GM15510 (cell line): ENCODE results near the gene COTL1.

Experiments
- POLR2A ChIP-seq: IDR thresholded peaks from 3 replicates; pipeline ENCODE4 v1.6.1; 2011; ENCODE audit warnings: borderline replicate concordance; ENCODE audit not compliant: insufficient read length; ENCODE audit errors: extremely low read depth

COTL1 gene

DNA sequence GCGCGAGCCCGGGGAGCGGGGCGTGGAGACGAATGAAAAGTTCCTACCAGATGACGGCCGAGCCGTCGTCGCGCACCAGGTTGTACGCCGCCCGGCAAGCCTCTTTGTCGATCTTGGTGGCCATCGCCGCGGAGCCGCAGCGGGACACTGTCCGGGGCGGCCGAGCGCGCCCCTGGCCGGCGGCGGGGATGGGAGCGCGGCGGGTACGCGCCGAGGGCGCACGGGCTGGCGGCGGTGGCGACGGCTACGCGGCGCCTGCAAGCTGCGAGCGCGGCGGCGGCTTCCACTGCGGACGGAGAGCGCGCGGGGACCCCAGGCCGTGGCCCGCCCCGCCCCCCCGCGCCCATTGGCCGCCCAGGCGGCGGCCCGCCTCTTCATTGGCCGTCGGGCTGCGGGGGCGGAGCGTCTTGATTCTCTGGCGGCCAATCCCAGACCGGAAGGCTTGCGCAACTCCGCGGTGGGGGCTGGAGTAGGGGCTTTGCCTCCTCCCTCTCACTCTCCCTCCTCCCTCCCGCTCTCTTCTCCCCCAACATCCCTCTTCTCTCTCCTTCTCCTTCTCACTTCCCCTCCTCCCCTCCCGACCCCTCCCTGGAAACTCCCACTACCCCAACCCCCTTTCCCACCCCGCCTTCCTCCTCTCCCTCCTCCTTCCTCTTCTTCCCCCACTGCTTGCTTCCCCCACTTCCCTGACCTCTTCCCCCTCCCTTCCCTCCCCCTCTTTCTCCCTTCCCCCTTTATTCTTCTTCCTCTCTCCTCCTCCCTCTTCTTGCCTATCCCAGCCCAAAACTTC, at the start of gene COTL1:
Gene COTL1 (minus strand): TSS at position 288 of the 790 bp plus-strand sequence. CDS start 164 bp downstream, at position 124.
- peak; percentile 92 for TF ChIP-seq POLR2A

DNA sequence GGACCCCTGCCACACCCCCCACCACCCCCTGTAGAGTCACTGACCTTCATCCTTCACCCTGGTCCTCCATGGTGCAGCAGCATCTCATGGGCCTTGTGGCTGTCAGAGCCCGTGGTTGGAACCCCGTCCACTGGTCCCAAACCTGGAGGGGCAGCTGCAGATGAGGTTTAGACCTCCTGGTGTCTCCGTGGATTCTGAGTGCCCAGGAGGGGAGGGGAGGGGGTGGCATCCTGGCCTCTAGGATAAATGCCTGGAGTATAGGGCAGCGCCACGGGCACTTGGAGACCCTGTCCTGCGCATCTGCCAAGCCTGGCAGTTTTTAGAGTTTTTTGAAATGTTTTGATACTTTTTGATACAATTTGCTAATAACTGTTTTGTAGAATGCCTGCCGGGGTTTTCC, 48.0 kb upstream of the COTL1 start:
- TF ChIP-seq POLR2A: no peak

GRCh38 chr16:84665359-84665758, 47.5 kb upstream of the COTL1 start:
- TF ChIP-seq POLR2A: no peak

DNA sequence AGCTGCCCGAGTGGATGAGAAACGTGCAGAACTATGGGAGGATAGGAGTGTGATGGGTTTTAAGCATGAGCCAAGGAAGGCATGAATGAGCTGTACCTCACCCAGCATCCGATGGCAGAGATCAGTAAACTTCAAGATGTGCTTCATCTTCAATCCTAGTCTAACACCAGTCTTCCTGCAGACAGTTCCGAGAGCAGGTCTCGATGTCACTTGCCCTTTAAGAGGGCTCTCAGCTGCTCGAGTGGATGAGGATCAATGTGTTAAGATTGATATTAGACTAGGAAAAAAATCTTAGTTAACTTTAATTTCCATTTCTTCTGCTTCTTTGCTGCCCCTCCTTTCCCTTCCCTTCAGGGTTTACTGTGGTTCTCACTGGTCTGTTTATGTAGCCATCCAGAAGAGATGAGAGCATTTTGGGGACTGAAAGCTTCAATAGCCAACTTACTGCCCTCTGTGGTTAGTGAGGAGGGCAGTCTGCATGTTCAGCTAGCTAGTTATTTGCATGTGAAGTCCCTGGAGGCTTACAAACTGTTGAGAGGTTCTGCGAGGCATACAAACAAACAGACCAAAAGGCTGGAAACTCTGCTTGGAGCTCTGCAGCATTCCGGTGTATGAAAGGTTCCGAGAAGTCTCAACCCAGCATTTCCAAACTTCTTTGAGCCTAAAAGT, 45.7 kb upstream of the COTL1 start:
- no peak for TF ChIP-seq POLR2A

DNA sequence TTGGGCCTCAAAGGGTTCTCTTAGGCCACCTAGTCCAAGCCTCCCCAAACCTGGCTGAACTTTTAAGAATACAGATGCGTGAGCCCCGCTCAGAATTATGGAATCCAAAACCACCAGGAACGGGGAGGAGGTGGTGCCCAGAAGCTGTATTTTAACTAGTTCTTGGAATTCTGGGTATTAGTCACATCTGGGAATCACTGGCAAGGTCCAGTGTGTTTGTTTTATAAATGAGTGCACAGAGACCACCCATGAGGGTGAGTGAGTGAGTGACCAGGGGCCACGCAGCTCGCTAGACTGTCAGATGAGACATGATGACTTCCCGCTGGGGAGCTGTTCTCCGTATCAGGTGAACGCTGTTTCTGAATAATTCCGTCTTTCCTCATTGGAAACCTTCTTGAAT, 44.6 kb upstream of the COTL1 start:
- TF ChIP-seq POLR2A: no peak

GRCh38 chr16:84661418-84662060, 43.7 kb upstream of the COTL1 start:
- TF ChIP-seq POLR2A: no peak

DNA sequence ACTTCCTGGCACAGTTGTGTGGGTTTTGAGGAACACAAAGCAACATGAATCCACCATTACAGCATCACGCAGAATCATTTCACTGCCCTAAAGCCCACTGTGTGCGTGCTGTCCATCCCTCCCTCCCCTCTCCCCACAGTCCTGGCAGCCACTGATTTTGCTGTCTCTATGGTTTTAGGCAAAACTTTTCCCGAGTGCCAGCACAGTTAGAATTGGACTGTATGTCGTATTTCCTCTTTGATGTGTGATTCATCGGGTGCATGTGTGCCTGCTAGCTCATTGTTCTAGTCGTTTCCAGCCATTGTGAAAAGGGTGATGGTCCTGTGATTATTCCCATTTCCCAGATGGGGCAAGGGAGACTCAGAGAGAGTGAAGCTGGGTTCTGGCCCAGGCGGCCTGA, 43.1 kb upstream of the COTL1 start:
- TF ChIP-seq POLR2A: no peak

DNA sequence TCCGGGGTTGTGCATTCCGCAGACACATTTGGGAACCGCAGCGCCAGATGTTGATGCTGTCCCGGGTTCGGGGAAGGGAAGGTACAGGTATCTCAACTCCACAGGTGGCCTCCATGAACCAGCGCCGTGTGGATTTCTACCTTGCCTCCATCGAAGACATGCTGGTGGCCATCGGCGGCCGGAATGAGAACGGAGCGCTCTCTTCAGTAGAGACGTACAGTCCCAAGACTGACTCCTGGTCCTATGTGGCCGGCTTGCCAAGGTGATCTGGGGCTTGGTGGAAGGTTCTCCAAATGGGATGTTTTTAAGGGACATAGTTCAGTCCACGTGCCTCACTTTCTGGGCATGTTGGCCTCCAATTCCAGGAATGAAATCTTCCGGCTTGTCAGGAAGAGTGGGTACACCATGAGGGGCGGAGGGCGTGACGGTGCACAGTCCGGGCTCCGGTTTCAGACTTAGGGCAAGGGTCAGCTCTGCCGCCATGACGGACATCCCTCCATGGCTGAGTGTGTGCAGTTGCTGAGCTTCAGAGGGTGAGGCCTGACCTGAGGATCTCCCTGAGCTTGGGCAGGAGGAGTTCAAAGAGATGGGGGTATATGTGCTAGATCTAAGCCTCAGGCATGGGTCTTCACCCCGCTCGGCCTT, 41.9 kb upstream of the COTL1 start:
- TF ChIP-seq POLR2A: no peak

DNA sequence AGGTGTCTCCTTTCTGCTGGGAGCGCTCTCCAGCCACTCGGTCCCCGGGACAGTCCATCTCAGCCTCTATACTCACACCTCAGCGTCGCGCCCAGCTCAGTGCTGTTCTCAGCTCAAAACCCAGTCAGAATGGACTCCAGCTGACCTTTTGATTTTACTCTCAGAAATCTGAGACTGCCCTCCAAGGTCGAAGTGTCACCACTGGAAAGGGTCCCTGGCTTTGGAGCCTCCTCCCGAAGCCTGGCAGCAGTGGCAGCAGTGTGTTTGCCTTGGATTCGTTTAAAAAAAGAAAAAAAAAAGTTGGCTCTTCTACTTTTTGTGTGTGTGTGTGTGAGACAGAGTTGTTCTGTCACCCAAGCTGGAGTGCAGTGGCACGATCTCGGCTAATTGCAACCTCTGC, 40.8 kb upstream of the COTL1 start:
- no peak for TF ChIP-seq POLR2A

GRCh38 chr16:84657229-84657837, 39.5 kb upstream of the COTL1 start:
- no peak for TF ChIP-seq POLR2A

DNA sequence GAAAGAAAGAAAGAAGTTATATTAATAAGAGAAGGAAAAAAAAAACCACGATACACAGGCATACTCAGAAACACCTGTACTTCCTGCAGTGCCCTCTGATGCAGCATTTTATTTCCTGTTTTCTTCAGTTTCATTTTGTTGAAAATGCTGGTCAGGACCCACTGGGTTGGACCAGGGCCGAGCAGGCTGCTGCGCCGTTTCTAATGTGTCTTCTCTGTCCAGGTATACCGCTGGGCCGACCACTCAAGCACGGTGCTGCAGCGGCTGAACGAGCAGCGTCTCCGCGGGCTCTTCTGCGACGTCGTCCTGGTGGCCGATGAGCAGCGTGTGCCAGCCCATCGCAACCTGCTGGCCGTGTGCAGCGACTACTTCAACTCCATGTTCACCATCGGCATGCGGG, 38.8 kb upstream of the COTL1 start:
- no peak for TF ChIP-seq POLR2A

GRCh38 chr16:84654998-84655397, 37.1 kb upstream of the COTL1 start:
- no peak for TF ChIP-seq POLR2A

DNA sequence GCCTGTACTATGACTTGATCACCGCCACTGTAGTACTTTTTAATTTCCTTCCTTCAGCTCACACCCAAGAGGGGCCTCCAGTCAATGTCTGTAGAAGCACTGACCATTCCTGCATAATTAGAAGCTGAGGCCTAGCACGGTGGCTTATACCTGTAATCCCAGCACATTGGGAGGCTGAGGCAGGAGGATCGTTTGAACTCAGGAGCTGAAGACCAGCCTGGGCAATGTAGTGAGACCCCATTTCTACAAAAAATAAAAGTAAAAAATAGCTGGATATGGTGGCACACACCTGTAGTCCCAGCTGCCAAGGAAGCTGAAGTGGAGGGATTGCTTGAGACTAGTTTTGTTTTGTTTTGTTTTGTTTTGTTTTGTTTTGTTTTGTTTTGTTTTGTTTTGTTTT, 36.4 kb upstream of the COTL1 start:
- no peak for TF ChIP-seq POLR2A

- no peak for TF ChIP-seq POLR2A
Measured at GRCh38 chr16:84652566-84652965, 34.7 kb upstream of the COTL1 start.
